Measurements from ENCODE around the gene OR52E8.

OR52E8 gene

GRCh38 chr11:5809905-5810795, 47.3 kb downstream of the OR52E8 start:
- DNase-seq (ENCODE audit: extremely low spot score): no peak
- ChIA-PET CTCF (interaction anchor here (0.9 to 1.9 kb wide), 12 partner anchors 23 to 334 kb away, joined by 3 to 14 read pairs (median 4); partner anchors contain the start of genes TRIM34 and TRIM5), POLR2A (no interaction called here)

GRCh38 chr11:5809122-5809519, 48.4 kb downstream of the OR52E8 start:
- no peak for DNase-seq (ENCODE audit: extremely low spot score)
- POLR2A ChIA-PET: no interaction called here
- CTCF ChIA-PET: interaction anchor here (0.8 to 1.9 kb wide), 11 partner anchors 12 to 342 kb away, joined by 3 to 14 read pairs (median 4); partner anchors contain the start of genes TRIM34 and TRIM5
- no peak for TF ChIP-seq CTCF (IDR thresholded peaks at IDR 0.05; ENCODE audit: control extremely low read depth, extremely low read depth, low read depth, missing control alignments)

More at GRCh38 chr11:5809905-5810795, 47.3 kb downstream of the OR52E8 start:
- no peak for TF ChIP-seq CTCF (IDR thresholded peaks at IDR 0.05; ENCODE audit: control extremely low read depth, extremely low read depth, low read depth, missing control alignments)

- peak; percentile 34 for DNase-seq (ENCODE audit: extremely low spot score)
- ChIA-PET POLR2A (no interaction called here), CTCF (interaction anchor here (0.8 to 1.9 kb wide), 8 partner anchors 13 to 342 kb away, joined by 3 to 14 read pairs (median 4); partner anchors contain the start of gene TRIM34)
- peak; percentile 89 for TF ChIP-seq CTCF (IDR thresholded peaks at IDR 0.05; ENCODE audit: control extremely low read depth, extremely low read depth, low read depth, missing control alignments)
Observed at GRCh38 chr11:5808500-5809121, 48.9 kb downstream of the OR52E8 start, which contains the start of gene OR52N2. Gene OR52N2, plus strand, starts transcription at chr11:5808924. Its CDS starts 11,412 bp downstream, at chr11:5820336.

- ChIA-PET CTCF (interaction anchor here (0.9 to 1.6 kb wide), 6 partner anchors 11 to 331 kb away, joined by 3 to 6 read pairs (median 3); partner anchors contain the start of genes TRIM5 and TRIM6), POLR2A (no interaction called here)
- no peak for DNase-seq (ENCODE audit: extremely low spot score)
- TF ChIP-seq CTCF (IDR thresholded peaks at IDR 0.05; ENCODE audit: control extremely low read depth, extremely low read depth, low read depth, missing control alignments): no peak
Observed at GRCh38 chr11:5807580-5807979, 49.9 kb downstream of the OR52E8 start.

Data from GM10248 (cell line).